GM12874 (cell line): ENCODE measurements around the gene ACTL7A.

Source experiments
- TF ChIP-seq, protein P1 (sequence below): IDR thresholded peaks from 2 replicates; pipeline ENCODE4 v1.5.1; 2011; ENCODE audit warnings: low read depth, mild to moderate bottlenecking, control low read depth, low read length, moderate library complexity; ENCODE audit not compliant: insufficient read depth

The ACTL7A gene

DNA sequence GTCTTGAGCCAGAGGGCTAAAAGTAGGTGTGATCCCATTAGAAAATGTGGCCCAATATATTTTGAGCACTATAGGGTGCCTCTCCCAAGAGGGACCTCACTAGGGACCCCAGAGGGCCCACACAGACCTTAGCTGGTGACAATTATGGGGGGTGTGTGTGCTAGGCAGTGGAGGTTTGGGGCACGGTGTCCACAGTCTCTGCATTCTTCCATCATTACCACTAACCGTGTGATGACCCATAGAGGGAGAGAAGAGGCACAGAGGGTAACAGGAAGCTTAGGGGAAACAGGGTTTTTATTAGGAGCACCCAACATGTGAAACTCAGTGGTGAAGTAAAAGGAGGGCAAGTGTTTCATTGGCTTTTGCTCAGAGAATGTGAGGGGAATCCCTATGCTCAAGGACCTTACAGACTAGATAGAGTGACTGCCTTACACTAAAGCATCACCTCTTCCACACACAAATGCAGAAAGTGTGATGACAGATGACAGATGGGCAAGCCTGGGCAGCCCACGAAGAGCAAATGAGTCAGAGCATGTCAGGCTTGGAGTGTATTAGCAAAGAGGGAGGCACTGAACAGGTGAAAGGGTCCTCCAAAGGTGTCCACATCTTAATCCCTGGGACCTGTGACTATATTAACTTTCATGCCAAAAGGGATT is 2.5 kb upstream of the ACTL7A start:
- TF ChIP-seq, protein P1, sequence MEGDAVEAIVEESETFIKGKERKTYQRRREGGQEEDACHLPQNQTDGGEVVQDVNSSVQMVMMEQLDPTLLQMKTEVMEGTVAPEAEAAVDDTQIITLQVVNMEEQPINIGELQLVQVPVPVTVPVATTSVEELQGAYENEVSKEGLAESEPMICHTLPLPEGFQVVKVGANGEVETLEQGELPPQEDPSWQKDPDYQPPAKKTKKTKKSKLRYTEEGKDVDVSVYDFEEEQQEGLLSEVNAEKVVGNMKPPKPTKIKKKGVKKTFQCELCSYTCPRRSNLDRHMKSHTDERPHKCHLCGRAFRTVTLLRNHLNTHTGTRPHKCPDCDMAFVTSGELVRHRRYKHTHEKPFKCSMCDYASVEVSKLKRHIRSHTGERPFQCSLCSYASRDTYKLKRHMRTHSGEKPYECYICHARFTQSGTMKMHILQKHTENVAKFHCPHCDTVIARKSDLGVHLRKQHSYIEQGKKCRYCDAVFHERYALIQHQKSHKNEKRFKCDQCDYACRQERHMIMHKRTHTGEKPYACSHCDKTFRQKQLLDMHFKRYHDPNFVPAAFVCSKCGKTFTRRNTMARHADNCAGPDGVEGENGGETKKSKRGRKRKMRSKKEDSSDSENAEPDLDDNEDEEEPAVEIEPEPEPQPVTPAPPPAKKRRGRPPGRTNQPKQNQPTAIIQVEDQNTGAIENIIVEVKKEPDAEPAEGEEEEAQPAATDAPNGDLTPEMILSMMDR, result no peak

DNA sequence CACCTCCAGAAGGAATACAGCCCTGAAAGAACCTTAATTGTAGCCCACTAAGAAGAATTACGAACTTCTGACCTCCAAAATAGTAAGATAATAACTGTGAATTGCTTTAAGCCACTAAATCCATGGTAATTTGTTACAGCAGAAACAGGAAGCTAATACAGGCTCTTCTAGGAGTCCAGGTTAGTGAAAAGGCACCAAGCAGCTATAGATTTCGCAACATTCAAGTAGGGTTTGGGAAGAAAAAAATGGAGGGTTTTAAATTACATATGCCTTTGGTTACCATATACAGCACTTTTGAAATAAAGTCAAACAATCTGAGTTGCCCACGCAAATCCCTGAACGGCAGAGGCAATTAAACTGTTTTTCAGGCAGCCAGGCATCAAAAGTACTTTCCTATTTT is 1.7 kb upstream of the ACTL7A start:
- TF ChIP-seq, protein P1, result no peak

DNA sequence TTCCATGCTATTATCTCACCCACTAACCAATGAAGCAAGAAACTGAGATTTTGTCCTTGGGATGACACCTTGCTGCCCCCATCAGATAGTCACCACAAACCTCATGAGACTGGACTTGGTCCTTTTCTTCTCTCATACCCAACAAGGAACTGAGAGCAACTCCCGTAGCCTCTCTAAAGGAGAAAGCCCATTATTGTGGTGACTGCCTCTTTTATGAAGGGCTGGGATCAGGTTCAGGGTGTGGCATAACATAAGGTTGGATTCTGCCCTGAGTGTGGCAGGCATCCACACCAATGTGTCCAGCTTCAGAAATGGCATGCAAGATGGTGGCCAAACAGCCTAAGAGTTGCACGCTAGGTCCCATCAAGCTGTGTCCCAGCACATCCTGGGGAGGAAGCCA is 1.3 kb upstream of the ACTL7A start:
- TF ChIP-seq, protein P1, result no peak

DNA sequence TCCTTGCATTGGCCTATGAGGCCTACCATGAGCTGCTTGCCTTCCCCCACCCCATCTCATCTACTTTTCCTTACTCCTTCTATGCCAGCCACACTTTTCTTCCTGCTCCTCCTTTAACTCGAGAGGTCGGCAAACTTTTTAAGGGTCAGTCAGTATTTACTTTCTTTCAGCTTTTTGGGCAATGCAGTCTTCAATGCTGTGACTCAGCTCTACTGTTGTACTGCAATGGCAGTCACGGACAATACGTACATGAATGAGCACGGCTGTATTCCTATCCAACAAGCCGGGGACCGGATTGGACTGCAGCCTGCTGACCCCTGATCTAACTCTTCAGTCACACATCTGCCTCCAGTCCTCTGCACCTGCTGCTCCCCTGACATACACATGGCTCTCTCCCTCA is 602 bp upstream of the ACTL7A start:
- TF ChIP-seq, protein P1, result no peak

DNA sequence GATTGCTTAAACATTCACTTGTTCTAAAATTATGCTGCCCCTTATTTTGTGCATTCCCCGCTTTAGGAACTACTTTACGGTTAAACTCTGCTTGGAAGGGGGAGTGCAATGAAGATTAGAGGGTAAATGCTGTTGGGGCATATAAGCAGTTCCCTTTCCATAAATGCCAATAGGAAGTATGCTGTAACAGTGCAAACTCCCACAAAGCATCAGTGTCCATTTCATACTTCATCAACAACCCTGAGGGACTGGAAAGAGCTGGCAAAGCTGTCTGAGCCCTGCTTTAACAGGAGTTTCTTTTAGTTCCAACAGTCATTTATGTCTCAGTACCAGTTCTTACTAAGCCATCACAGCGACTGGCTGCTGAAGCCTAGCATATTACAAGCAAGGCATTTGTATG is 1.8 kb downstream of the ACTL7A start:
- TF ChIP-seq, protein P1, result no peak

DNA sequence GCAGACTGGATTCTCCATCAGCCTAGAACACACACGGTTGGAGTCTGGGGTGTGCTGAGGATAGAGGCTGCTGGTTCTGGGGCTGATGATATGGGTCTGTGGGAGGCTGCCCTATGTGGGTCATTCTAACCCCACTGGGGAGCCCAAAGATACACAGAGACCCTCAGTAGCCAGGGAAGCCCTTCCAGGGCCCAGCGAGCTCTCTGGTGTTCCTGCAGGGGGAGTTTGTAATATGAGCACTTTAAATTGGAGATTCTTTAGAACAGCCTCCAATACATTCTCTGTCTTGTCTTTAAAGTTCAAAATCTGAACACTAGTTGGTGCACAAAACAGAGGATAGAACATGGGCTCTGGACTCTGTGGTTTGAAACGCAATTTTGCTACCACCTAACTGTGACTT is 2.4 kb downstream of the ACTL7A start:
- TF ChIP-seq, protein P1, result no peak

DNA sequence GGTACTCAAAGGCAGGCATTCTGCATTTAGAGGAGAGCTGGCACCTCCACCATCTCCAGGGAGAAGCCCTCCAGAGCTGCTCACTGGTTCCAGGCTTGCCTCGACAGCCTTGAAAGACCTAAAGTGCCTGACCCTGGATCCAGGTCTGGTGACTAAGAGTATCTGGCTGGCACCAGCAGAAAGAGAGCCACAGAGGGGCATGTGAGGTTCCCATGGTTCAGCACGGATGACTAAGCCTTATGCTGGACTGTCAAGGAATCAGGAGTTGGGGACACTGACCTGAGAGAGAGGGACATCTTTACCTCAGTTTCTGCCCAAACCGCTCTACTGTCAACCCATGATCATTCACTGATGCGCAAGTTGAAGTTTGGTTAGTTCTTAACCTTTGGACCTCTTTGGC is 3.0 kb downstream of the ACTL7A start:
- TF ChIP-seq, protein P1, result no peak
